DMS 273 (cell line): ENCODE results near the gene GPR162.

Experiments
- DNase-seq: peaks from one replicate; lab custom pipeline; 2025; ENCODE audit not compliant: unreplicated experiment; lab: John Stamatoyannopoulos, UW

The GPR162 gene, protein sequence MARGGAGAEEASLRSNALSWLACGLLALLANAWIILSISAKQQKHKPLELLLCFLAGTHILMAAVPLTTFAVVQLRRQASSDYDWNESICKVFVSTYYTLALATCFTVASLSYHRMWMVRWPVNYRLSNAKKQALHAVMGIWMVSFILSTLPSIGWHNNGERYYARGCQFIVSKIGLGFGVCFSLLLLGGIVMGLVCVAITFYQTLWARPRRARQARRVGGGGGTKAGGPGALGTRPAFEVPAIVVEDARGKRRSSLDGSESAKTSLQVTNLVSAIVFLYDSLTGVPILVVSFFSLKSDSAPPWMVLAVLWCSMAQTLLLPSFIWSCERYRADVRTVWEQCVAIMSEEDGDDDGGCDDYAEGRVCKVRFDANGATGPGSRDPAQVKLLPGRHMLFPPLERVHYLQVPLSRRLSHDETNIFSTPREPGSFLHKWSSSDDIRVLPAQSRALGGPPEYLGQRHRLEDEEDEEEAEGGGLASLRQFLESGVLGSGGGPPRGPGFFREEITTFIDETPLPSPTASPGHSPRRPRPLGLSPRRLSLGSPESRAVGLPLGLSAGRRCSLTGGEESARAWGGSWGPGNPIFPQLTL

DNA sequence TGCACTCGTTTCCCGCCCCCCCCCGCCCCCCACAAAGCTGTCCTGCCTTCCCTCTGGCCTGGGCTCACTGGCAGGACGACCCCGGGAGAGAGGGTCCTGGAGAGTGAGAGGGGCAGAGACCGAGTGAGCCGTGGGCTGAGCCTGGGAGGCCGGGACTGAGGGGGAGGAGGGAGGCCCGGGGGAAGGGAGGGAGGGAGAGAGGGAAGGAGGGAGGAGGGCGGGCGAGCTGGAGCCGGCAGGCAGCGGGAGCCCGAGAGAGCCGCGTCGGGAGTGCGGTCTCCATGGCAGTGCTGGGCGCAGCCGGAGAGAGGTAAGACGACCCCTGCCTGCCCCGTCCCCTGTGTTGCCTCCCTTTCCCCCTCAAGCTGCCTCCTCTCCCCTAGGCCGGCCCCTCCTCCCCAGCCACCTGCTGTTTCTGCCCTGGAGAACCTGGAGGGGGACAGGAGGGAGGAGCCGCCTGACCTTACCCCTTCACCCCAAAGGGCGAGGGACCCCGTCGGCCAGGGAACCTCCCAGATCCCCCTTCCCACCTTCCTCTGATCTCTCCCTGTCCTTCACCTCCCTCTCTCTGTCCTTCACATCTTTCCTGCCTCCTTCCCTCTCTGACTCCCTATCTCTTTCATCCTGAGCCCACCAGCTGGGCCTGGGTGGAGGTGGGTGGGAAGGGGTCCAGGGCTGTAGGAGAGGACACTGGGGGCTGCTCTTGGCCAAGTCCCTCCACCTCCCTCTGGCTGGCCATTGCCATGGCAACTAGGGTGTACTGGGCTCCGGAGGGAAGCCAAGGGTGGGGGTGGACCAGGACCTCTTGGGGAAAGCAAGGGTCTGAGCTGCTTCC, at the start of gene GPR162:
Gene GPR162 (plus strand): TSS at position 231 of the 835 bp plus-strand sequence. CDS start 2,078 bp downstream, outside the sequence.
- peak; percentile 71 for DNase-seq

DNA sequence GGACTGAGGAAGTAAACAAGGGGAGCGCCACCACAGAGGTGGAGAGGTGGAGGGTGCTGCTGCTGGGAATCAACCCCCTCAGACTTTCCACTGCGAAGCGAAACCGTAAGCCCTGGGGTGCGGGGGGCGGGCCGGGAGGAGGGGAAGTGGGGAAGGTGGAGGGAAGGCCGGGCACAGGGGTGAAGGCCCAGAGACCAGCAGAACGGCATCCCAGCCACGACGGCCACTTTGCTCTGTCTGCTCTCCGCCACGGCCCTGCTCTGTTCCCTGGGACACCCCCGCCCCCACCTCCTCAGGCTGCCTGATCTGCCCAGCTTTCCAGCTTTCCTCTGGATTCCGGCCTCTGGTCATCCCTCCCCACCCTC, 49.3 kb upstream of the GPR162 start, which contains the start of gene LAG3:
Gene LAG3 (plus strand): TSS at position 190 of the 365 bp plus-strand sequence. CDS start 333 bp downstream, outside the sequence.
- no peak for DNase-seq

DNA sequence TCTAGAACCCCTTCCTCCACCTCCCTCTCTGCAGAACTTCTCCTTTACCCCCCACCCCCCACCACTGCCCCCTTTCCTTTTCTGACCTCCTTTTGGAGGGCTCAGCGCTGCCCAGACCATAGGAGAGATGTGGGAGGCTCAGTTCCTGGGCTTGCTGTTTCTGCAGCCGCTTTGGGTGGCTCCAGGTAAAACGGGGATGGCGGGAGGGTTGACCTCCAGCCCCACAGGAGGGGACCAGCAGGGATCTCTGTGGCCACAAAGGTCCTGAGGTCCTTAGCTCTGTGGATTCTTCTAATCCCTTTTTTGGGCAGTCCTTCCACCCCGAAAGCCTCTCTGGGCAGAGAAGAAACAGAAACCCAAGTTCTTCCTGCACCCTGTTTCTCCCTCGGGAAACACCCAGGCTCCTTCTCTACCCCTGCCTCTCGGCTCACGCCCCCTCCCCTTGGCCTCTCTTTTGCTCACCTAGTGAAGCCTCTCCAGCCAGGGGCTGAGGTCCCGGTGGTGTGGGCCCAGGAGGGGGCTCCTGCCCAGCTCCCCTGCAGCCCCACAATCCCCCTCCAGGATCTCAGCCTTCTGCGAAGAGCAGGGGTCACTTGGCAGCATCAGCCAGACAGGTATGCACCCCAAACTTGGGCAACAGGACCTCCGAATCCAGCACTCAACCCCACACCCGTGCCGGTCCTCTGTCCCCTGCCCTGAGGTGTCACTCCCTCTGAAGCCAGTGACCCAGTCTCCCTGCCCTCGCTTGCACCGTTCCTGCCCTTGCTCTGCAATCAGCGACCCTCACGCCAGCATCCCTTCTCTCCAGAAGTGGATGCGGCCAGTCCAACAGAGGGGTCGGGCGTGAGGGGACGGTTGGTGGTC, 48.7 kb upstream of the GPR162 start:
- no peak for DNase-seq

DNA sequence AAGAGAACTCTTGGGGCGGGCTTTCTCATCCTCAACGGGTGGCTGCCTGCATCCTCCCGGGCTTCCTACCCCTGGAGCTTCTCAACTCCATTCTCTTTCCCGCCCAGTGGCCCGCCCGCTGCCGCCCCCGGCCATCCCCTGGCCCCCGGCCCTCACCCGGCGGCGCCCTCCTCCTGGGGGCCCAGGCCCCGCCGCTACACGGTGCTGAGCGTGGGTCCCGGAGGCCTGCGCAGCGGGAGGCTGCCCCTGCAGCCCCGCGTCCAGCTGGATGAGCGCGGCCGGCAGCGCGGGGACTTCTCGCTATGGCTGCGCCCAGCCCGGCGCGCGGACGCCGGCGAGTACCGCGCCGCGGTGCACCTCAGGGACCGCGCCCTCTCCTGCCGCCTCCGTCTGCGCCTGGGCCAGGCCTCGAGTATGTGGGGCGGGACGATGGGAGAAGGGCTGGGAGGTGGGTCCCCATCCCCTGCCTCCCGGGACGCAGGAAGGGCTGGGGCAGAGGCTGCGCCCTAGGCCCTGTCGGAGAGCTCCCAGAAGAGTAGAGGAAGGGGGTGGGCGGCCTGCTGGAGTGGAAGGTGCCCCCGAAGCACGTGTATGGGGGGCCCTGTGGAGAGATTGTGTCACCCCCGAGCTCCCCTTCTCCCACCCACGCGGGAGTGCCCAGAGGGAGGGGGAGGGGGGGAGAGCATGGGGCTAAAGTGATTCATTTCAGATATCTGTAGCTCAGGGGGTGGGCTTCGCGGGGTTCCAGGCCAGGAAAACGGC, 47.9 kb upstream of the GPR162 start:
- no peak for DNase-seq

DNA sequence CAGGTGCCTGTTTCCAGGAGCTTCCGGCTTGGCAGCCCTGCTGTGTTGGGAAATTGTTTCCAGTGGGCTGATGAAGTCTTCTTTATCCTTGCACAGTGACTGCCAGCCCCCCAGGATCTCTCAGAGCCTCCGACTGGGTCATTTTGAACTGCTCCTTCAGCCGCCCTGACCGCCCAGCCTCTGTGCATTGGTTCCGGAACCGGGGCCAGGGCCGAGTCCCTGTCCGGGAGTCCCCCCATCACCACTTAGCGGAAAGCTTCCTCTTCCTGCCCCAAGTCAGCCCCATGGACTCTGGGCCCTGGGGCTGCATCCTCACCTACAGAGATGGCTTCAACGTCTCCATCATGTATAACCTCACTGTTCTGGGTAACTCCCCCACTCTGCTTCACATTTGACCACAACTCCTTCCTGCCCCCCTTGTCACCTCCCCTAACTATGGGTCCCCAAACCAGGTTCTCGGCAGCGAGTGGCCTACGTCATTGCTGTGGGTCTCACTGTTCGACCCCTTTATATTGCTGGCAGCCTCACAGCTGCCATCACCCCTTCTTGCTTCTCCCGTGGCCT, 47.0 kb upstream of the GPR162 start:
- no peak for DNase-seq

DNA sequence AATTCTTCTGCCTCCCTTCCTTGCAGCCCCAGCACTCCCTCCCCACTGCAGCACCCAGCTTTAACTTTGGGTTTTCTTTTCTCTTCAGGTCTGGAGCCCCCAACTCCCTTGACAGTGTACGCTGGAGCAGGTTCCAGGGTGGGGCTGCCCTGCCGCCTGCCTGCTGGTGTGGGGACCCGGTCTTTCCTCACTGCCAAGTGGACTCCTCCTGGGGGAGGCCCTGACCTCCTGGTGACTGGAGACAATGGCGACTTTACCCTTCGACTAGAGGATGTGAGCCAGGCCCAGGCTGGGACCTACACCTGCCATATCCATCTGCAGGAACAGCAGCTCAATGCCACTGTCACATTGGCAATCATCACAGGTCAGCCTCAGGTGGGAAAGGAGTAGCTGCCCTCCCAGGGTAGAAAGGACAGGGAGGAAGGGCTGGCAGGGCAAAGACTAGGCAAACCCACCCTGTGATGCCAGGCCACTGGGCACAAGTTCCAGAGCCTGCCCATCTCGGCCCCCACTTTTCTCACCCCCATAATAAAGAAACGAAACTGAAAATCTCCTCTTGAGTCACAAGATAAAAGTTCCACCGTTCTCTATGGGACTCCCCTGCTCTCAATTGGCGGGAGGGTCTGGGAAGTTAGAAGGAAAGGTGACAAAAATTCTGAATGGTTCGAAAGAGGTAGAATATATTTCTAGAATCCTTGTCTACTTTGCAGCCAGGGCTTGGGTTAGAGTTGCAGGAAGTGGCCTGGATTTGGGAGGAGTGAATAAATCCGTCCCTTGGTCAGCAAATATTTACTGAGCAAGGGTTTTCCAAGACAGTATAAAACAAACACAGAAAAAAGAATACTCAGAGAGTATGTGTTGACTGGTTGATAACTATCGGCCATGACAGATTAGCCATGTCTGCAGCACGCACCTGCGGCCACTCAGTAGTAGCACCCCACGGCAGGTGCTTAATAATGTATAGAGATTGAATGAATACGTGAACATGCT, 46.1 kb upstream of the GPR162 start:
- no peak for DNase-seq

DNA sequence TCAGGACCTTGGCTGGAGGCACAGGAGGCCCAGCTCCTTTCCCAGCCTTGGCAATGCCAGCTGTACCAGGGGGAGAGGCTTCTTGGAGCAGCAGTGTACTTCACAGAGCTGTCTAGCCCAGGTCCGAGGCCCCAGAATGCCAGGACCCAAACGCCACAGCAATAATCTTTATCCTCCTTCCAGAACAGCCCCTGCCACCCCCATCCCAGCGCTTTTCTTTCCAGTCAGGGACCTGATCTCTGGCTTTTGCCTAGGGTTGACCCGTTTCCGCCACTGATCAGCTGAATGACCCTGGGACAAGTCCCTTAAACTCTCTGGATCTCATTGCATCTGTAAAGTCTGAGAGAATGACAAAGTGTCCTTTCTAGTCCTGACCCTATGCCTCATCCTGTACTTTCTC, 44.2 kb upstream of the GPR162 start:
- DNase-seq: no peak

DNA sequence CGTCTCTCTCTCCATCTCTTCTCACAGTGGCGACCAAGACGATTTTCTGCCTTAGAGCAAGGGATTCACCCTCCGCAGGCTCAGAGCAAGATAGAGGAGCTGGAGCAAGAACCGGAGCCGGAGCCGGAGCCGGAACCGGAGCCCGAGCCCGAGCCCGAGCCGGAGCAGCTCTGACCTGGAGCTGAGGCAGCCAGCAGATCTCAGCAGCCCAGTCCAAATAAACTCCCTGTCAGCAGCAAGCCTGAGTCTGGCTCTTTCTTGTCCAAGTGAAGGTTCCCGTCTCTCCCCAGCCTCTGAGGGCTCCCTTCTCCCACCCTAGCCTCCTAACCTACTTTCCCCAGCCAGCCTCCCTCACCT, 43.4 kb upstream of the GPR162 start:
- peak; percentile 65 for DNase-seq

DNA sequence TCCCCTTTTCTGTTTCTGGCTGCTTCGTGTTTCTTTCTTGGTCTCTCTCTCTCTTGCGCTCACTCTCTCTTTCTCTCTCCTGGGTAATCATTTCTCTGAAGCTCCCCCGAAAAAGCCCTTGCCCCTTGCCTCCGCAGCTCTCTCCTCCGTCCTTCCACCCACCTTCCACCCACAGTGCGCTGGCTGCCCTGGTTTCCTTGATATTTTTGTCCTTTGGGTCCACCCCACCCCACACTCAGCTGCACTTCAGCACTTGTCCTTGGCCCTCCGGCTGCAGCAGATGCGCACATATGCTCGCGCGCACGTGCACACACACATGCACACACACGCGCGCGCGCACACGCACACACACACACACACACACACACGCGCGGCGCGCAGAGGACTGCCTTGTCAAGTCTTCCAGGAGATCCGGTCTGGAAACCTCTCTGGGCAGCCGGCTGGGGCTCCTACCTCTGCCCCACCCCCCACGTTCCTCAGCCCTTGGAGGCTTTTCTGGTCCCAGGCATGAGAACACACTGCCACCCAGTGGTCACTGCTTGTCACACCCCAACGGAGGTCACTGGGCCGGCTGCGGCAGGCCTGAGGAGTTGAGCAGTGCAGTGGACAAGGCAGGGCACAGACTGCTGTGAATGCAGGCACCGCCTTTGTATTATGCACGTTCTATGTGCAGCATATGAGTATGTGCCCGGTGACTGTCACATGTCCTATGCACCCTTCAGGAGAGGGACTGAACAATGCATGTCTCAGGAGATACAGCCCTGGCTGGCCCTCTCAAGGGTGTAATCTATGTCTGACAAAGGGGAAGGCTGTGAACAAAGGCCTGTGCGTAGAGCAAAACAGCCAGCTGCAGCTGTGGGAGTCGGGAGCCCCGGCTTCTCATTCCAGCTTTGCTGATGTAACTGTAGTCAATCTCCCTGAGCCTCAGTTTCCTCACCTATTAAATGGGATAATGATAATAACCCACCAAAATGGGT, 42.8 kb upstream of the GPR162 start:
- peak; percentile 94 for DNase-seq

DNA sequence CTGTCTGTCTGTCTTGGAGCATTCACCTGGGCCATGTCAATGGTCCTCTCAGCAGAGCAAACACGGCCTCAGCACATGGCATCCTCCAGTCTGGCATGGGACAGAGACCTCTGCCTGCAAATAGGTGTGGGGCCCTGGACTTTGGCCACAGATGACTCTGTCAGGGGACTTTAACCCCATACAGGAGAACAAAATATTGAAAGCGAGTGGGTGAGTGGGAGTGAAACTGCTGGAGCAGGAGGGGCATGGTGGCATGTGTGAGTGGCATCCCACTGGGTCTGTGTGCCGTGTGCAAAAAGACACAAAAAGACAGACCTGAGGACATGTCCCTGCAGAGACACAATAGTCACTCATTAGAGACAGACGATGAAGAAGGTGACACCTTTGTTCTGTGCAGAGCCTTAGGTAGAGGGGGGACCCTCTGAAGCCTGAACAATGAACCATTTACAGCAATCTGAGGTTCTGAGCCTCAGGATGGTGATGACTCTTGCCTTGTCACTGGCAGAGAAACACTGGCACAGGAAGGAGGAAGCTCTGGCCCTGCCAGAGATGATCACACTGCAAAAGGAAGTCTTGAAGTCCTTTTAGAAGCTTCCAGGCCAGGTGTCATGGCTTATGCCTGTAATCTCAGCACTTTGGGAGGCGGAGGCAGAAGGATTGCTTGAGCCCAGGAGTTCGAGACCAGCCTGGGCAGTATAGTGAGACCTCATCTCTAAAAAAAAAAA, 41.8 kb upstream of the GPR162 start:
- no peak for DNase-seq

DNA sequence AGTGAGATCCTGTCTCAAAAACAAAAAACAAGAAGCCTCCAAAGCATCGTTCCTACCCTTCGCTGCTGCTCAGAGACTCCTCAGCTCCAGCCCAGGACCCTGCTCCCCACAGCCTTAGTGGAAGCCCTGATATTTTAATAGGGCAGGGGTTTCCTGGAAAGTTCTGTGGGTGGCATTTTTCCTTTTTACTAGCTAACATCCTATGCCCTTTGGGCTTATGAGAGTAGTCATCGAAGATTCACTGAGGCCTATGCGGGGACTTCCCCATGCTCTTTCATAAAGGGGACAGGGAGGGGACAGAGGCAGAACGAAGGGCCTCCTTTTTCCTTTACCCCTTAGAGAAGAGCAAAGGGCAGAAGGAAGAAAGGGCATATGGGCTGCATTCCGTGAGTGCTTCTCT, 41.0 kb upstream of the GPR162 start:
- DNase-seq: no peak

DNA sequence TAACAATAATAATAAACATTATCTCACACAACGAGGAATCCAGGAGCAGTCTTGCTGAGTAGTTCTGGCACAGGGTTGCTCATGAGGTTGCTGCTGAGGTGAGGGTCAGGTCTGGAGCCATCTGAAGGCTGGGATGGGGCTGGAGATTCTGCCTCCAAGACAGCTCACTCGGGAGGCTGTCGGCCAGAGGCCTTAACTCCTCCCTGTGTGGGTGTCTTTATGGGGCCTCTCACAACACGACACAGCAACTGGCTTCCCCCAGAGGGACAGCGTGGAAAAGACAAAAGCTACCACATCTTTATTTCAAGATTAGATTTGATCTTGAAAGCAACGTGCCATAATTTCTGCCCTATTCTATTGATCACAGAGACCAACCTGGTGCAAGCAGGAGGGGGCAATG, 39.5 kb upstream of the GPR162 start:
- no peak for DNase-seq

DNA sequence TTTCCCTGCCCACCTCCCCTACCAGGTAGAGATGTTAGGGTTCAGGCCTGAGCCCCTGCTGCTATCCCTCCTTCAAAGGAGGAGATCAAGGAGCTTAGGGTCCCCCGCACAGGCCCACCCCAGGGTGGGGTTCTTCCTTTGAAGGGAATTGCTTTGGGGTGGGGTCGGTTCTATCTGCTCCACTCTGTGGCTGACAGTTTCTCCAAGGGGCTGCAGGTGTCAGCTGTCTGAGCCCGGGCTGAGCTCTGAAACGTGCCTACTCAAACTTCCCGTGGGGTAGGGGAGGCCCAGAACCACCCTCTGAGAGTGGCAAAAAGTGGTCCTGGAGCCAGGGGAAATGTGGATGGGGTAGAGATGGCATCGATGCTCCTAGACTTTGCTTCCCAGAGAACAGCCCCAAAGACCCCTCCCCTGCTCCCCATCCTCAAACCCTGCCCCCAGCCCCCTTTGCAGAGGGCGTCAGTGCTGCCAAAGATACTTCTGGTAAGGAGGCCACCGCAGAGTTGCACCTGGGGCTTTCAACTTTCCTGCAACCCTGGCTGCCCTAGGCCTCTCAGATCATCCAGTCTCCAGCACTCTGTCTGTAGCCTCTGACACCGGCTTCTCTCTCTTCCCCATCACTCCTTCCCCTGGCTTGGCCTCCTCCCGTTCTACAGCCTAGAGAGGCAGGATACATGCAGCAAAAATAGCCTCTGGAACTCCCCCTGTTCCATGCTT, 38.6 kb upstream of the GPR162 start:
- DNase-seq: no peak

DNA sequence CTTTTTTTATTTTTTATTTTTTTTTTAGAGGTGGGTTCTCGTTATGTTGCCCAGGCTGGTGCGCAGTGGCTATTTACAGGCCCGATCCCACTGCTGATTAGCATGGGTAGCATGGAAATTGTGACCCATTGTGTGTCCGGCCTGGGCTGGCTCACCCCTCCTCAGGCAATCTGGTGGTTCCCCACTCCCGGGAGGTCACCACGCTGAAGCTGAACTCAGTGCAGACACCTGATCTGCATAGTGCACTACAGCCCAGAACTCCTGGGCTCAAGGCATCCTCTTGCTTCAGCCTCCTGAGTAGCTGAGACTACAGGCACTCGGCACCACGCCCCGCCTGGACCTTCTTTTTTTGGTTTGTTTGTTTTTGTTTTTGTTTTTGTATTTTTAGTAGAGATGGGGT, 37.8 kb upstream of the GPR162 start:
- DNase-seq: no peak

DNA sequence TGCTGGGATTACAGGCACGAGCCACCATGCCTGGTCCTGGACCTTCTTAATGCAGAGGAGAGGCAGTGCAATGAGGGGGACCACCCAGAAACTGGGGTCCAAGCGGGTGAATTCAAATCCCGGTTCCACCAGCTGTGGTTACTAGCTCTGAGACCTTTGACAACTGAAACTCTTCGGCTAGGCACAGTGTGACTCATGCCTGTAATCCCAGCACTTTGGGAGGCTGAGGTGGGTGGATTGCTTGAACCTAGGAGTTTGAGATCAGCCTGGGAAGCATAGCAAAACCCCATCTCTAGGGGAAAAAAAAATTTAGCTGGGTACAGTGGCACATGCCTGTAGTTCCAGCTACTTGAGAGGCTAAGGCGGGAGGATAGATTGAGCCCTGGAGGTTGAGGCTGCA, 37.3 kb upstream of the GPR162 start:
- no peak for DNase-seq

DNA sequence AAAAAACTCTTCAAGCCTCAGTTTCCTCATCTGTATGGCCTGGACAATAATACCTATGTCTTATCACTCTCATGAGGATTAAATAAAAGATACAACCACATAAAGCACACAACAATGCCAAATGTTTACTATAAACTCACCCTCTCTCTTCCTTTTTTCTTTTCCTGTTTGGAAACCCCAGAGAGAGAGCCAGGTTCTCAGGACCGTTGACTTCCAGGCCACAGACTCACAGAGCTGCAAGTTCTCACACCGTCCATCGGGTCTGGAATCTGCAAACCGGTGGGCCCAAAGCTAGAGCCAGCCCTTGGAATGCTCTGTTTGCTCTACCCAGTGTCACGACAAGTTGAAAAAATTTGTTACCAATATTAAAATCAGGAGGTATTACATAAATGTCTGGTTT, 36.9 kb upstream of the GPR162 start:
- no peak for DNase-seq
